Measurements from ENCODE around the gene CLEC2L. TPM values are rescaled to one million over a fixed set of nuclear protein-coding genes. Genes with fewer than 3 reads are reported as not detected.

CLEC2L gene
- total and polyA plus RNA-seq, 2 experiments from 2014 or later = not detected

- Histone ChIP-seq H3K4me3 (no peak overlapping the region), H3K27ac (ENCODE audit: low read depth) (no peak overlapping the region), H3K27me3 (ENCODE audit: insufficient read depth) (no peaks in the 10 kb centered on the region), H3K4me2 (no peak overlapping the region), H2AFZ (peak overlapping the region; percentile 92; the same call in 1 of the 2 replicates), H3F3A (replicated peaks; ENCODE audit: low read depth) (no peaks in the 10 kb centered on the region), H3K9me2 (ENCODE audit: insufficient read depth) (no peaks in the 10 kb centered on the region), H4K20me1 (replicated peaks; ENCODE audit: insufficient read depth) (no peaks in the 10 kb centered on the region), H3K4me1 (ENCODE audit: insufficient read depth) (no peaks in the 10 kb centered on the region), H3K79me2 (replicated peaks; ENCODE audit: insufficient read depth) (no peaks in the 10 kb centered on the region), H3K36me3 (ENCODE audit: insufficient read depth) (no peaks in the 10 kb centered on the region)
- TF ChIP-seq ZNF462 (CRISPR knock-in tag; IDR thresholded peaks at IDR 0.05) (peak; percentile 56; the same call in 1 of the 2 replicates), EZH2phosphoT487 (IDR thresholded peaks at IDR 0.05; ENCODE audit: unreplicated experiment) (no peak)
- no peaks in the 10 kb centered on the region for H3K9me3 Mint-ChIP-seq
- ATAC-seq = peak; percentile 67
- no peaks in the 10 kb centered on the region for H3K36me3 Mint-ChIP-seq (ENCODE audit: low read depth)
- peaks cover 21% of the 10 kb centered on the region for H3K4me1 Mint-ChIP-seq
- DNase-seq (ENCODE audit: low spot score) = peak; percentile 27
- peak overlapping the region; percentile 15; the same call in 1 of the 2 replicates for H3K27ac Mint-ChIP-seq
- H3K27me3 Mint-ChIP-seq (ENCODE audit: insufficient read depth, low read depth, poor library complexity) = peaks cover 2% of the 10 kb centered on the region
- H3K4me3 Mint-ChIP-seq = no peak overlapping the region
These were observed 18.3 kb downstream of the CLEC2L start for GRCh38 chr7:139541600-139542307.

- Histone ChIP-seq H4K20me1 (replicated peaks; ENCODE audit: insufficient read depth) (no peaks in the 10 kb centered on the region), H3K27me3 (ENCODE audit: insufficient read depth) (no peaks in the 10 kb centered on the region), H3K79me2 (replicated peaks; ENCODE audit: insufficient read depth) (no peaks in the 10 kb centered on the region), H3K9me2 (ENCODE audit: insufficient read depth) (no peaks in the 10 kb centered on the region), H3K4me2 (no peak overlapping the region), H3K27ac (ENCODE audit: low read depth) (no peak overlapping the region), H3K4me1 (ENCODE audit: insufficient read depth) (no peaks in the 10 kb centered on the region), H3K4me3 (no peak overlapping the region), H3K36me3 (ENCODE audit: insufficient read depth) (no peaks in the 10 kb centered on the region), H2AFZ (peak overlapping the region; percentile 92; the same call in 1 of the 2 replicates), H3F3A (replicated peaks; ENCODE audit: low read depth) (no peaks in the 10 kb centered on the region)
- H3K4me3 Mint-ChIP-seq = no peak overlapping the region
- H3K9me3 Mint-ChIP-seq = no peaks in the 10 kb centered on the region
- H3K27me3 Mint-ChIP-seq (ENCODE audit: insufficient read depth, low read depth, poor library complexity) = peaks cover 2% of the 10 kb centered on the region
- ATAC-seq = peak; percentile 31
- no peaks in the 10 kb centered on the region for H3K36me3 Mint-ChIP-seq (ENCODE audit: low read depth)
- H3K4me1 Mint-ChIP-seq = peaks cover 15% of the 10 kb centered on the region
- DNase-seq (ENCODE audit: low spot score) = peak; percentile 21
- peak overlapping the region; percentile 15; the same call in 1 of the 2 replicates for H3K27ac Mint-ChIP-seq
- TF ChIP-seq ZNF331 (CRISPR knock-in tag; IDR thresholded peaks at IDR 0.05; ENCODE audit: low read depth) (no peak), ZNF114 (CRISPR knock-in tag; IDR thresholded peaks at IDR 0.05) (no peak), REST (IDR thresholded peaks at IDR 0.05; ENCODE audit: unreplicated experiment) (no peak), CREB1 (CRISPR knock-in tag; IDR thresholded peaks at IDR 0.05; ENCODE audit: low read depth) (no peak), NANOG (IDR thresholded peaks at IDR 0.05; ENCODE audit: borderline replicate concordance) (no peak)
These were observed 19.0 kb downstream of the CLEC2L start for GRCh38 chr7:139542308-139543151.

Measured in GM23338 (cell line).